K562 (cell line): Measurements from ENCODE around the gene TTL. TPM values are rescaled to one million over a fixed set of nuclear protein-coding genes. Genes with fewer than 3 reads are reported as not detected.
A peak's percentile ranks its signal among the peaks of the same experiment; 100 is the strongest.

Experiments
- CHD1 ChIP-seq: fragments of 200-600 bp; sonication (generic); IDR thresholded peaks from one replicate; pipeline ENCODE4 v1.6.1; 2012; ENCODE audit warnings: mild to moderate bottlenecking, moderate library complexity, low read length, inconsistent platforms
- EGR1 ChIP-seq: fragments of 450-650 bp; conservative IDR thresholded peaks from 2 replicates; pipeline ENCODE4 v1.6.1; 2017; ENCODE audit warnings: mild to moderate bottlenecking
- ILF3 ChIP-seq: fragments of 450-650 bp; IDR thresholded peaks from 2 replicates; pipeline ENCODE4 v1.6.1; 2018; ENCODE audit warnings: antibody characterized with exemption, mild to moderate bottlenecking, moderate library complexity, borderline replicate concordance
- KLF10 ChIP-seq: fragments of 250-450 bp; sonication (Bioruptor Pico); IDR thresholded peaks from 2 replicates; pipeline ENCODE4 v1.6.1; 2021; ENCODE audit warnings: matching md5 sums
- KLF13 ChIP-seq: fragments of 450-650 bp; IDR thresholded peaks from 2 replicates; pipeline ENCODE4 v1.6.1; 2016; ENCODE audit warnings: missing genetic modification characterization, low read depth, mild to moderate bottlenecking, missing compliant biosample characterization, moderate library complexity, borderline replicate concordance
- MAFG ChIP-seq: fragments of 450-650 bp; conservative IDR thresholded peaks from 2 replicates; pipeline ENCODE4 v1.6.1; 2016; ENCODE audit warnings: missing genetic modification characterization, missing compliant biosample characterization
- MBD2 ChIP-seq: sonication (generic); IDR thresholded peaks from 2 replicates; pipeline ENCODE4 v1.6.1; 2016; ENCODE audit warnings: low read depth, borderline replicate concordance
- NR2F6 ChIP-seq: fragments of 450-650 bp; formaldehyde crosslinking; IDR thresholded peaks from 2 replicates; pipeline ENCODE4 v1.4.0; 2020; ENCODE audit warnings: mild to moderate bottlenecking
- OTX1 ChIP-seq: fragments of 450-650 bp; formaldehyde crosslinking; IDR thresholded peaks from 2 replicates; pipeline ENCODE4 v1.4.0; 2022; ENCODE audit warnings: mild to moderate bottlenecking
- PHF21A ChIP-seq: fragments of 450-650 bp; IDR thresholded peaks from 2 replicates; pipeline ENCODE4 v1.6.1; 2017; ENCODE audit warnings: low read depth, borderline replicate concordance
- POLR2AphosphoS2 ChIP-seq: IDR thresholded peaks from 2 replicates; pipeline ENCODE4 v1.6.1; 2012; ENCODE audit warnings: low read length, improper control_type of control experiment
- RBM25 ChIP-seq: fragments of 200-400 bp; formaldehyde crosslinking; IDR thresholded peaks from 2 replicates; pipeline ENCODE4 v1.6.1; 2018; ENCODE audit warnings: low read length, low read depth, moderate library complexity; ENCODE audit not compliant: severe bottlenecking
- RBM39 ChIP-seq: fragments of 200-400 bp; formaldehyde crosslinking; optimal IDR thresholded peaks from 2 replicates; pipeline ENCODE3; 2018; ENCODE audit warnings: low read depth, low read length
- RCOR1 ChIP-seq, 2 experiments: IDR thresholded peaks; 2 replicates each; pipeline ENCODE4 v1.6.1; 2012; ENCODE audit warnings: low read depth in 2 of 2, low read length in 2 of 2, borderline replicate concordance in 1 of 2, improper control_type of control experiment in 1 of 2
- RHOXF2B ChIP-seq: fragments of 250-450 bp; sonication (Bioruptor Pico); conservative IDR thresholded peaks from 2 replicates; pipeline ENCODE4 v1.5.1; 2021
- THRA ChIP-seq: fragments of 450-650 bp; IDR thresholded peaks from 2 replicates; pipeline ENCODE4 v1.6.1; 2017; ENCODE audit warnings: mild to moderate bottlenecking, moderate library complexity
- UBTF ChIP-seq, 2 experiments: IDR thresholded peaks; 2 replicates each; pipeline ENCODE4 v1.6.1; 2012; ENCODE audit warnings: improper control_type of control experiment in 2 of 2, low read depth in 2 of 2, low read length in 2 of 2, borderline replicate concordance in 1 of 2
- VEZF1 ChIP-seq: fragments of 200-800 bp; sonication (Bioruptor generic); IDR thresholded peaks from 2 replicates; pipeline ENCODE4 v1.6.1; 2017; ENCODE audit warnings: missing genetic modification characterization, missing compliant biosample characterization
- XRCC5 ChIP-seq: fragments of 200-400 bp; formaldehyde crosslinking; IDR thresholded peaks from 2 replicates; pipeline ENCODE4 v1.6.1; 2017; ENCODE audit warnings: low read depth, mild to moderate bottlenecking, low read length
- ZBTB2 ChIP-seq: fragments of 450-650 bp; IDR thresholded peaks from 2 replicates; pipeline ENCODE4 v1.6.1; 2016; ENCODE audit warnings: antibody characterized with exemption
- ZKSCAN1 ChIP-seq: fragments of 150-350 bp; IDR thresholded peaks from 2 replicates; pipeline ENCODE4 v1.6.1; 2016; ENCODE audit warnings: low read depth, low read length
- ZNF224 ChIP-seq: sonication (generic); formaldehyde crosslinking; IDR thresholded peaks from 2 replicates; pipeline ENCODE4 v1.8.0; 2022; ENCODE audit warnings: mild to moderate bottlenecking, missing genetic modification reagents
- ZNF239 ChIP-seq: fragments of 250-450 bp; sonication (Bioruptor Pico); IDR thresholded peaks from 2 replicates; pipeline ENCODE4 v1.4.0; 2020; ENCODE audit warnings: mild to moderate bottlenecking
- ZNF3 ChIP-seq: fragments of 250-450 bp; sonication (Bioruptor Pico); IDR thresholded peaks from 2 replicates; pipeline ENCODE4 v1.5.0; 2021; ENCODE audit warnings: mild to moderate bottlenecking, moderate library complexity
- polyA plus RNA-seq, 8 experiments: library from polyadenylated mRNA; depleted of rRNA in 4 of 8; stranded (reverse) in 5 of 8; unstranded in 3 of 8; fragments of >200 nt; fragmentation: Nextera tagmentation in 2 of 8; fragmentation: Illumina TruSeq in 1 of 8; extraction: Ambion mirVana in 2 of 8; extraction: Trizol in 1 of 8; gene quantifications; 2 replicates each; pipeline versions ENCODE4 v1.2.1 to v1.2.3, GENCODE V29; 2011 to 2014; ENCODE audit warnings: inconsistent platforms in 1 of 8, missing spikeins in 1 of 8
- total RNA-seq, 7 experiments: library from RNA; depleted of rRNA in 6 of 7; stranded (reverse); fragments of >200 nt in 6 of 7; fragmentation: Illumina TruSeq in 2 of 7; extraction: Trizol in 2 of 7; gene quantifications; 2 replicates each; pipeline versions ENCODE4 v1.2.1 to v1.2.3, GENCODE V29; 2011 to 2021; ENCODE audit warnings: low replicate concordance in 1 of 7

TTL gene
- total and polyA plus RNA-seq, 9 of the 15 experiments (the other 6 are each of a cell fraction or from before 2014, with no cell fraction given), result 9.4 to 54.4 (median 34.9) TPM

- TF ChIP-seq VEZF1 (CRISPR knock-in tag), result no peak; the same call in 1 of the 2 replicates
- no peak for TF ChIP-seq RHOXF2B (CRISPR knock-in tag)
- no peak for TF ChIP-seq RBM39
- no peak for TF ChIP-seq ZNF3 (CRISPR knock-in tag)
- no peak for TF ChIP-seq KLF13 (tag)
- TF ChIP-seq ZKSCAN1, result no peak
- TF ChIP-seq THRA, result no peak
- no peak for TF ChIP-seq MBD2
- TF ChIP-seq RBM25, result no peak
- TF ChIP-seq UBTF (IDR thresholded peaks at IDR 0.05; ENCODE audit: borderline replicate concordance in 1 of 2, low read depth in 2 of 2, low read length in 2 of 2), result no peak
- TF ChIP-seq CHD1, result no peak
- TF ChIP-seq PHF21A, result peak; percentile 78; the same call in 1 of the 2 replicates
- TF ChIP-seq NR2F6, result no peak
- no peak for TF ChIP-seq KLF10 (CRISPR knock-in tag)
- no peak for TF ChIP-seq XRCC5
- TF ChIP-seq ZNF239 (CRISPR knock-in tag), result no peak
- no peak for TF ChIP-seq RCOR1 (IDR thresholded peaks at IDR 0.05; ENCODE audit: borderline replicate concordance in 1 of 2, low read depth in 2 of 2, low read length in 2 of 2)
- 0 out of 2 replicates have a peak, but pooled peaks have one; percentile 25 for TF ChIP-seq ZBTB2
- no peak for TF ChIP-seq ZNF224 (CRISPR knock-in tag)
- no peak for TF ChIP-seq ILF3
- TF ChIP-seq OTX1 (CRISPR knock-in tag), result 0 out of 2 replicates have a peak, but pooled peaks have one; percentile 44
- no peak for TF ChIP-seq POLR2AphosphoS2
- no peak for TF ChIP-seq MAFG (tag)
- TF ChIP-seq EGR1, result 0 out of 2 replicates have a peak, but pooled peaks have one; percentile 2
These were observed 102.9 kb downstream of the TTL start (continued) for GRCh38 chr2:112584891-112585250.
